HS-5 (cell line): ENCODE measurements around the gene PKD2L1.
A peak's percentile ranks its signal among the peaks of the same experiment; 100 is the strongest.
"Not testable (repeated sequence)": the region's sequence is repeated elsewhere in the genome, so short reads cannot be mapped to it uniquely, and the experiment has no call there.

ENCODE experiments used
- DNase-seq: peaks from one replicate; pipeline ENCODE4 v3.0.0-alpha.2; 2012; ENCODE audit warnings: low read depth

Gene PKD2L1

GRCh38 chr10:100330079-100330478 is at the start of gene PKD2L1:
Gene PKD2L1, minus strand, starts transcription at chr10:100330228. Its CDS starts 125 bp downstream, at chr10:100330103.
- no peak for DNase-seq

- no peak for DNase-seq
Measured at GRCh38 chr10:100377830-100378229, 47.8 kb upstream of the PKD2L1 start.

DNA sequence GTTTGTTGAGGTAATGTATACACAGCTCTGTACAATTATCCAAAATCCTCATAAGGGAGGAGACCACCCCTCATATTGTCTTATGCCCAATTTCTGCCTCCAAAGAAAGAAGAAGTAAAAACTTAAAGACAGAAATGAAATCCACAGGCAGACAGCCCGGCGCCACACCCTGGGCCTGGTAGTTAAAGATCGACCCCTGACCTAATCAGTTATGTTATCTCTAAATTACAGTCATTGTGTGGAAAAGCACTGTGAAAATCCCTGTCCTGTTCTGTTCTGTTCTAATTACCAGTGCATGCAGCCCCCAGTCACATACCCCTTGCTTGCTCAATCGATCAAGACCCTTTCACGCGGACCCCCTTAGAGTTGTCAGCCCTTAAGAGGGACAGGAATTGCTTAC is 46.6 kb upstream of the PKD2L1 start:
- not testable (repeated sequence) for DNase-seq

DNA sequence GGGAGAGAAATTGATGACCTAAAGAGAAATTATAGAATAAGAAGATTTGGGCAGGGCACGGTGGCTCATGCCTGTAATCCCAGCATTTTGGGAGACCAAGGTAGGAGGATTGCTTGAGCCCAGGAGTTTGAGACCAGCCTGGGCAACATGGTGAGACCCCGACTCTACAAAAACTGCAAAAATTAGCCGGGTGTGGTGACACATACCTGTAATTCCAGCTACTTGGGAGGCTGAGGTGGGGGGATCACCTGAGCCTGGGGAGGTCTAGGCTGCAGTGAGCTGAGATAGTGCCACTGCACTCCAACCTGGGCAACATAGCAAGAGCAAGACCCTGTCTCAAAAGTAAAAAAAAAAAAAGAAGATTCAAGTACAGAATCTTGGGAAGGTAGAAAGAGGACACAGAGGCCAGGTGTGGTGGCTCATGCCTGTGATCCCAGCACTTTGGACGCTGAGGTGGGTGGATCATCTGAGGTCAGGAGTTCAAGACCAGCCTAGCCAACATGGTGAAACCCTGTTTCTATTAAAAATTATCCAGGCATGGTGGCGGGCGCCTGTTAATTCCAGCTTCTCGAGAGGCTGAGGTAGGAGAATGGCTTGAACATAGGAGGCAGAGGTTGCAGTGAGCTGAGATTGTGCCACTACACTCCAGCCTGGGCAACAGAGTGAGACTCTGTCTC is 44.8 kb upstream of the PKD2L1 start:
- not testable (repeated sequence) for DNase-seq

DNA sequence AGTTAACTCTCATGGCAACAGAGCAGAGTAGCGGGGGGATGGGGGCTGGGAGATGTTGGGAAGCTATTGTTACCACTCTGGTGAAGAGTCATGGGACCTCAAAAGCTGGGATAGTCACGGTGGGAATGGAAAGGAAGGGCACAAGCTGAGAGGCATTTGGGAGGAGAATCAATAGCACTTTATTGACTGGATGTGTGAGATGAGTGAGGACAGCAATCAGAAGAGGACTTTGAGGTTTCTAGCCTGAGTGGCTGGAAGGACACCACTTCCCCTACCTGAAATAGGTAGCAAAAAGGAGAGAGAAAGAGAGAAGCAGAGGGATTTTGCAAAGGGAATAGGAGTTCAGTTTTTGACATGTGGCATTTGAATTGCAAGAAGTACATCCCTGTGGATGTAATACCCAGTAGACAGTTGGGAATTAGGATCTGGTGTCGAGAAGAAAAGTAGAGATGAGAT is 44.2 kb upstream of the PKD2L1 start:
- DNase-seq: no peak

DNA sequence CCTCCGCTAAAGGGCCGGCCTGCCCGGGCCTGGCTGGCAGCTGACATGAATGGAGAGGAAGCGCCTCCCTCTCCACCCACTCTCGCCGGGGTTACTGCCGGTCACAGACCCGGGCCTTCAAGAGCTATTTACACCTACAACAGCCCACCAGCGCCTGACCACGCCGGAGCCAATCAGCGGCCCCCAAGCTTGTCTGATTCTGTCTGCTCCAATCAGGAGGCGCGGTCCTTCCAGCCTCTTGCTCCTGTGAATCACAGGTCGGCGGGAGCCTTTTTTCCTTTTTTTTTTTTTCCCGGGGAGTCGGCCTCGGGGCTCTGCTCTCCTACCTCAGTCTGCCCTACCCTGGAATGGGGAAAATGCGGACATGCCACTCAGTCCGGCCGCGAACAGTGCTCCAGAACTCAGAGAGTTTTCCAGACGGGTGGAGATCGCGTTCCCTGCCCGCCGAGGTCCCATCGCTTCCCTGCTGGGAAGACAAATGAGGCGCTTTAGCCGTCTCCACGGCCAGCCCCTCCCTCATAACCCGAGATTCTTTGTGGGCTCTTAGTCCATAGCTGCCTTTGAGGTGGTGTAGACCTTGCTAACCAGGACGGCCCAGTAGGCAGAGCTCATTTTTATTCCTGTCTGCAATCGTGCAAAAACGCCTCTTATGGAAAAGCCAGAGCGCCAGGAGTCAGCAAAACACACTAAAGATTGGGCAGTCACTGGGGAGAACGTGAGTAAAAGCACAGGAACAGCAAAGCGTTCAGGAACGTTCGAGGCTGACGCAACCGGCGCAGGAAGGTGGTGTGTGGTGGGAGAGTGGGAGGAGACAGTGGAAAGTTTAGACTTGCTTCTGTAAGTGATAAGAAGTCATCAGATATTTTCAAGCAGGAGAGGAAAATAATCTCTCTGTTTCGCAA is 43.5 kb upstream of the PKD2L1 start:
- peak; percentile 95 for DNase-seq

- no peak for DNase-seq
Measured at GRCh38 chr10:100372415-100373297, 42.6 kb upstream of the PKD2L1 start.

- no peak for DNase-seq
Measured at GRCh38 chr10:100371482-100372027, 41.5 kb upstream of the PKD2L1 start.

DNA sequence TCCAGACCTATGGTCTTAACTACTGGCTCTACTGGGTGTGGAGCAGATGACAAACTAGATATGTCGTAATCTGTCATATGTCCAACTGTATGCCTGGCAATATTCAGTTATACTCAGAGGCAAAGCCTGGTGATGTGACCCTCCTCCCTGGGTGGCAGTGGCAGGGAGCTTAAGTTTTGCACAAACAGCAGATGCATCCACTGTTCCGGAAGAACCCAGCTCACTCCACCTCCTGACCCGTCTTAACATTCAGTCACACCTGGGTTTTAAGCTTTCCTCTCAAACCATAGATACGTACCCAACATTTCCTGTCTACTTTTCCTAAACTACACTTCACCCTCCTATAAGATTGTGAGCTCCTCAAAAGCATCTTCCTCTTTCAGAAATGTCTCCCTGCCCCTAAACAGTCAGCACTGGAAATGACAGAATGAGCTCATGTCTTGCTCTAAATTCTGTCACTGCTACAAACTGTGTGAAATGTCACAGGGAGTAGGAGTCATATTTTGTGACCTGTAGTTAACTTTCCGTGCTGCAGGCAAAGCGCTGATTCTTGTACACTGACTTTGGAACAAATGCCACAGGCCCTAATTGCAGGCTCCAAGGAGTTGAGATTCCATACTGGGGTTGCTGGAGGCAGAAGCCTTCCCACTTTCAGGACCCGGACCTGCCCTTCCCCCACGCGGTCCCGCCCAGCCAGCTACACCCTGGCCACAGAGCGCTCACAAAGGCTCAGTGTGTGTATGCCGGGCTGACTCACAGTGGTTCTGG is 40.9 kb upstream of the PKD2L1 start:
- no peak for DNase-seq

GRCh38 chr10:100368721-100369120 is 38.7 kb upstream of the PKD2L1 start:
- DNase-seq: no peak

- DNase-seq: no peak
Measured at GRCh38 chr10:100364735-100365391, 34.8 kb upstream of the PKD2L1 start.

GRCh38 chr10:100364175-100364574 is 34.1 kb upstream of the PKD2L1 start:
- no peak for DNase-seq

GRCh38 chr10:100362570-100363496 is 32.8 kb upstream of the PKD2L1 start:
- DNase-seq: no peak

DNA sequence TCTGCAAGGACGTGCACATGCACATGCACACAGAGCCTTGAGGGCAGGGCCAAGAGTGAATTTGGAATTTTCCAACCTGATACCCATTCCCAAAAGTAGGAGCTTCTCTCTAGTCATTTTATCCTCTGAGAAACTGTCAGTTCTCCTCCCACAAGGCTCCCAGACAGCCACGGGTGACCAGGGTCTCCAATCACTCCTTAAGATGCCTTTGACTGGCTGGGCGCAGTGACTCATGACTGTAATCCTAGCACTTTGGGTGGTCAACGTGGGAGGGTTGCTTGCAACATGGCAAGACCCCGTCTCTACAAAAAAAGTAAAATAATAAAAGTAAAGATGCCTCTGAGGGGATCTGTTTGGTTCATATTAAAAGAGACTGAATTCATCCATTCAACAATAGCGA is 30.2 kb upstream of the PKD2L1 start:
- DNase-seq: no peak

DNA sequence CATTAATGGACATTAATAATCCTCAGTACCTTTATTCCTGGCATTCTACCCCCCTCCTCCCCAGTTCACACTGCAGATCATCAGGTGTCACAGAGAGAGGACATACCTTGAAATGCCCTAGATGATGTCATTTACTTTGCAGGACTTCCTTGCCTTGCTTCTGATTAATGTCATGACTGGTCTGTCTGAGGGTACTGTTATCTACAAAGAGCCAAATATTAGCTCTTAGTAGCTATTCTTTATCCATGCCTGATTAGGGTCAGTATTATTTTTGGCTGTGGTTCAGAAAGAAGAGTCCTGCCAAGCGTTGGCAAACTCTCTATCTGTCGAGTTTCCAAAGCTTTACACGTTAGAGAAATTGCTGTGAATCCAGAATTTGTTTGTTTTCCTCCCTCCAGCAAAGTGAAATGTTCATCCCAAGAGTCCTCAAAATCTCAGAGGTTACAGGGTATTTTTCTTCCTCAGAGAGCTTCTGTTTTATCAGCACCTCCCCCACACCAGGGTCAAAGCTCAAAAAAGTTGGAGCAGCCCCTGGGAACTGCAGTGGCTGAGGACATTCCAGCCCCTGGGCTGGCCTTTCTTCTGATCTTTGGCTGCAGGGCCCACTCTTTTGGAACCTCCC is 29.6 kb upstream of the PKD2L1 start:
- DNase-seq: no peak

DNA sequence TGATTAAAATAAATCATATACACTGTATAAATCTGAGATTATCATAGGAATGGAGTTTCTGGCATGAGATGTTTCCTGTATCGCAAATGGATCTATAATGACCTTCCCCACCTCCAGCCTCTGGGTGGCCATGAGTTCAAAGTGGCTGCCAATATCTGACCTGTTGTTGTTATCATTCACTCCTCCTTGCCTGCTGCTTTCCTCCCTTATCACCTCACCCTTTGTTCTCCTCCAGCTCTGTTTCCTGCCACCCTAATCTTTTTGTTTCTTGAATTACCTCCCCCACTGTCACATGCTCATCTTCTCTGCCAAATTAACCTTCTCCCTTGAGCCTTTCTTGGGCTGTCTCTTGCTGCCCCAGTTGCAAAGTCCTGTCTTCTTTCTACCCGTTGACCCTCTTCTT is 29.0 kb upstream of the PKD2L1 start:
- no peak for DNase-seq

DNA sequence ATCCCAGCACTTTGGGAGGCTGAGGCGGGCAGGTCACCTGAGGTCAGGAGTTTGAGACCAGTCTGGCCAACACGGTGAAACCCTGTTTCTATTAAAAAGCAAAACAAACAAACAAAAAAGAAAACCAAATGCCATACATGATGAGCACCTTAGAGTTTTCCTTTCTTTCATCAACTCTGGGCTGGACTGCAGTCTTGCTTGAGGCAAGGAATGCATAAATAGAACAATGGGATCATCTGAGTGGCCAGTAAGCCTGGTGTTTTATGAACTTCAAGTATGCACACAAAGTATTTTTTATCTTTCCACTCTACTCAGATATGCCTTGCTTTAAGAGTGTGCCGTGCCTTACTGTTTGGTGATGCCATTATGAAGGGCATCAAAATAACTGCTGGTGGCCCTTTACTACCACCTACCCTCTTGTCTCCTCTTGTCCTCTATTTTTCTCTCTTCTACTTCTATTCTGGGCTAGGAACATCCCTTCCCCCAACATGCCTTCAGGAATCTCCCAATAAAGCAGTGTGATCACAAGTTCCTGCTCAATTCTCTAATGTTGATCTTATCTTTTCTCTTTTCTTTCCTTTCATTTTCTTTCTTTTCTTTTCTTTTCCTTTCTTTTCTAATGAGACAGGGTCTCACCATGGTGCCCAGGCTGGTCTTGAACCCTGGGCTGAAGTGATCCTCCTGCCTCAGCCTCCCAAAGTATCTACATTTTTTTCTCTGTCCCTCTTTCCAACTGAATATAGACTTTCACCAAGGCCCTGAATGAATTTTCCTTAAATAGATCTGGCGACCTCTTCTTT is 27.2 kb upstream of the PKD2L1 start:
- no peak for DNase-seq
